GM12801 (cell line): ENCODE data around the gene EZH1.

Experiments
- CTCF ChIP-seq: IDR thresholded peaks from one replicate; pipeline ENCODE4 v1.5.1; 2011; ENCODE audit warnings: control low read depth; ENCODE audit not compliant: insufficient read length; ENCODE audit errors: extremely low read depth

Gene EZH1

GRCh38 chr17:42761638-42762037 is 16.8 kb upstream of the EZH1 start:
- TF ChIP-seq CTCF = no peak

GRCh38 chr17:42760652-42761581 is 16.1 kb upstream of the EZH1 start, which contains the start of gene RAMP2:
Gene RAMP2 (plus strand): TSS chr17:42761227. CDS start chr17:42761262, 35 bp downstream.
- TF ChIP-seq CTCF = no peak

- TF ChIP-seq CTCF = no peak
Measured at GRCh38 chr17:42759982-42760651, 15.3 kb upstream of the EZH1 start.

GRCh38 chr17:42754782-42755181 is 9.9 kb upstream of the EZH1 start:
- TF ChIP-seq CTCF = no peak

- no peak for TF ChIP-seq CTCF
Measured at GRCh38 chr17:42751628-42752027, 6.8 kb upstream of the EZH1 start.

GRCh38 chr17:42750739-42751344 is 6.0 kb upstream of the EZH1 start:
- TF ChIP-seq CTCF = no peak

- TF ChIP-seq CTCF = no peak
Measured at GRCh38 chr17:42748908-42749798, 4.3 kb upstream of the EZH1 start.
